Spleen (tissue), 7 donors: Measurements from ENCODE around the gene YPEL2.

Source experiments
- POLR2A ChIP-seq, 3 donors: fragments of 450-650 bp; IDR thresholded peaks; one replicate each; pipeline ENCODE4 v1.5.1; 2017; ENCODE audit warnings: antibody characterized with exemption in 3 of 3, mild to moderate bottlenecking in 1 of 3
- POLR2AphosphoS5 ChIP-seq, 3 donors: sonication (generic); formaldehyde crosslinking; IDR thresholded peaks; one replicate each; pipeline ENCODE4 v1.5.1; 2017; ENCODE audit warnings: antibody characterized with exemption in 3 of 3
- TF ChIP-seq, protein P1 (sequence below), 11 experiments: fragments of 200-600 bp in 7 of 11; fragments of 450-650 bp in 4 of 11; sonication (generic) in 4 of 11; IDR thresholded peaks in 8 of 11; conservative IDR thresholded peaks in 3 of 11; 1 replicate in 7 of 11; 2 replicates in 4 of 11; pipeline versions ENCODE4 v1.4.0 to v1.8.0; 2016 to 2021; ENCODE audit warnings: antibody characterized with exemption in 11 of 11, inconsistent platforms in 4 of 11, mild to moderate bottlenecking in 1 of 11
- donor health status: DM: no; HTN: no; CAD: no; lungs with moderate emphysema.
- donor health status: DM: no; HTN: no; CAD: no.
- donor health status: DM: no; HTN: no; CAD: no.

DNA sequence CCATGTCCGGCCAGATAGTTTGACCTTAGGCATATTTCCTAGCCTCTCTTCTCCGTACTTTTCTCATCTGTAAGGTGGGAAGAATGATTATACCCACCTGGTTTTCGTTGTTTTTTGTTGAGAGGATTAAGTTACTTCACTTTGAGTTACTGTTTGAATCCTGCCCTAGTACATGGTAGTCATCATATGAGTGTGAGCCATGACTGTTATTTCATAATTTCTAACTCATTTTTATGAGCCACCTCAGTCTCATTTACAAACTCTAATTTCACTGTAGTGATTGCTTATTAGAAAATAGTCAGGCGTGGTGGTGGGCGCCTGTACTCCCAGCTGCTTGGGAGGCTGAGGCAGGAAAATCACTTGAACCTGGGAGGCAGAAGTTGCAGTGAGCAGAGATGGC is 45.1 kb downstream of the YPEL2 start:
- TF ChIP-seq, protein P1, sequence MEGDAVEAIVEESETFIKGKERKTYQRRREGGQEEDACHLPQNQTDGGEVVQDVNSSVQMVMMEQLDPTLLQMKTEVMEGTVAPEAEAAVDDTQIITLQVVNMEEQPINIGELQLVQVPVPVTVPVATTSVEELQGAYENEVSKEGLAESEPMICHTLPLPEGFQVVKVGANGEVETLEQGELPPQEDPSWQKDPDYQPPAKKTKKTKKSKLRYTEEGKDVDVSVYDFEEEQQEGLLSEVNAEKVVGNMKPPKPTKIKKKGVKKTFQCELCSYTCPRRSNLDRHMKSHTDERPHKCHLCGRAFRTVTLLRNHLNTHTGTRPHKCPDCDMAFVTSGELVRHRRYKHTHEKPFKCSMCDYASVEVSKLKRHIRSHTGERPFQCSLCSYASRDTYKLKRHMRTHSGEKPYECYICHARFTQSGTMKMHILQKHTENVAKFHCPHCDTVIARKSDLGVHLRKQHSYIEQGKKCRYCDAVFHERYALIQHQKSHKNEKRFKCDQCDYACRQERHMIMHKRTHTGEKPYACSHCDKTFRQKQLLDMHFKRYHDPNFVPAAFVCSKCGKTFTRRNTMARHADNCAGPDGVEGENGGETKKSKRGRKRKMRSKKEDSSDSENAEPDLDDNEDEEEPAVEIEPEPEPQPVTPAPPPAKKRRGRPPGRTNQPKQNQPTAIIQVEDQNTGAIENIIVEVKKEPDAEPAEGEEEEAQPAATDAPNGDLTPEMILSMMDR (IDR thresholded peaks at IDR 0.05 in 8 of 11, conservative IDR thresholded peaks at IDR 0.05 in 3 of 11): no peak
- TF ChIP-seq POLR2AphosphoS5 (IDR thresholded peaks at IDR 0.05) (no peak), POLR2A (IDR thresholded peaks at IDR 0.05) (no peak)
